Measurements from ENCODE around the gene PLCD3.

PLCD3 gene

GRCh38 chr17:45115015-45115625 is 17.2 kb downstream of the PLCD3 start:
- no peak overlapping the region for H3K4me3 ChIP-seq (ENCODE audit: low read depth, low read length)
- TF ChIP-seq CTCF (IDR thresholded peaks at IDR 0.05; ENCODE audit: borderline replicate concordance, insufficient read depth, low read depth, low read length) = no peak

DNA sequence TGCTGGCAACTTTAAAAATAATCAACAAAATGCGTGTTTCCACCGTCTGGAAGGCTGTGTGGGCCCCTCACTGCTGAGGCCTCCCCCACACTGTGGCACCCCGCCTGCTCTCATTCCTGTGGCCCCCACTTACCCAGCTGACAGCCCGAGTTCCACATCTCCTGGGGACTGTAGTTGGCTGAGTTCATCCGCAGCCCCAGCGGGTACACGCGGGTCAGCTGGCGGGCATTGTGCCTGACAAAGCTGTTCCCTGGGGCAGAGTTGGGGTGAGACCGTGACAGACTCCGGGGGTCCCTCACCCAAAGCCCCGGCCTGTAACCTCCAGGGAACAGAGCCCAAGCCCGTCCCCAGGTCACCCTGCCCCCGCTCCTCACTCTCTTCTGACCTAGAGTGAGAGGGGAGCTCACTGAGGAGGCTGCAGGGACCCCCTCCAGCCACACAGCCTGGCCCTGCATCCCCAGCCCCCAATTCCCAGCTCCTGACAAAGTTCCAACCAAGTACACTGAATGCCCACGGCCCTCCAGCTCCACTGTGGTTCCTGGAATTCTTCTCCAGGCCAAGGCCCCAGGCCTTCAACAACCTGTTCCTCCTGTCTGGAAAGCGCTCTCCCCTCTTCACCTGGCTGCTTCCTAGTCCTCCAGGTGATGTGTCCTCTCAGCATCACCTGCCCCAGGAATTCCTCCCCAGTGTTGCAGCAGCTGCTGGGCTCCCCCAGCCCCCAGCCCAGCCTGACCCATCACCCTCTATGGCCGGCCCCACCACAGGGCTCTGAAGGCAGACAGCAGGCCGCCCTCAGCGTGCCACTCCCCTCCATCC is 18.0 kb downstream of the PLCD3 start:
- TF ChIP-seq CTCF (IDR thresholded peaks at IDR 0.05; ENCODE audit: borderline replicate concordance, insufficient read depth, low read depth, low read length) = no peak
- no peak overlapping the region for H3K4me3 ChIP-seq (ENCODE audit: low read depth, low read length)

- no peak overlapping the region for H3K4me3 ChIP-seq (ENCODE audit: low read depth, low read length)
- TF ChIP-seq CTCF (IDR thresholded peaks at IDR 0.05; ENCODE audit: borderline replicate concordance, insufficient read depth, low read depth, low read length) = no peak
Observed at GRCh38 chr17:45113424-45113754, 18.9 kb downstream of the PLCD3 start.

GRCh38 chr17:45112559-45113423 is 19.5 kb downstream of the PLCD3 start:
- no peak for TF ChIP-seq CTCF (IDR thresholded peaks at IDR 0.05; ENCODE audit: borderline replicate concordance, insufficient read depth, low read depth, low read length)
- H3K4me3 ChIP-seq (ENCODE audit: low read depth, low read length) = no peak overlapping the region

- no peak for TF ChIP-seq CTCF (IDR thresholded peaks at IDR 0.05; ENCODE audit: borderline replicate concordance, insufficient read depth, low read depth, low read length)
- H3K4me3 ChIP-seq (ENCODE audit: low read depth, low read length) = no peak overlapping the region
Observed at GRCh38 chr17:45111850-45112249, 20.5 kb downstream of the PLCD3 start.

GRCh38 chr17:45110676-45111611 is 21.4 kb downstream of the PLCD3 start:
- no peak for TF ChIP-seq CTCF (IDR thresholded peaks at IDR 0.05; ENCODE audit: borderline replicate concordance, insufficient read depth, low read depth, low read length)
- no peak overlapping the region for H3K4me3 ChIP-seq (ENCODE audit: low read depth, low read length)

All from GM12875 (cell line).